Uterus (tissue), 4 donors: ENCODE results near the gene CXCL11. TPM values are rescaled to one million over a fixed set of nuclear protein-coding genes. Genes with fewer than 3 reads are reported as not detected.

Experiments
- DNase-seq, 2 donors: peaks; one replicate each; pipeline ENCODE4 v3.0.0-alpha.2; 2019 to 2020
- H3K27ac ChIP-seq, 2 donors: fragments of 200-600 bp; sonication (generic); 1 replicate in 1 of 2; 2 replicates in 1 of 2; pipeline ENCODE4 v1.5.1; 2016 to 2018
- H3K27me3 ChIP-seq, 2 donors: fragments of 200-600 bp; sonication (generic); one replicate each; pipeline ENCODE4 v1.5.1; 2018 to 2019; ENCODE audit warnings: control low read depth in 1 of 2
- H3K36me3 ChIP-seq, 2 donors: fragments of 200-600 bp; sonication (generic); one replicate each; pipeline ENCODE4 v1.5.1; 2019; ENCODE audit warnings: control low read depth in 1 of 2
- H3K4me1 ChIP-seq, 2 donors: fragments of 200-600 bp; sonication (generic); one replicate each; pipeline ENCODE4 v1.5.1; 2018 to 2019; ENCODE audit warnings: control low read depth in 1 of 2
- H3K4me3 ChIP-seq, 2 donors: fragments of 200-600 bp; sonication (generic); 1 replicate in 1 of 2; 2 replicates in 1 of 2; pipeline ENCODE4 v1.5.1; 2018 to 2019; ENCODE audit warnings: mild to moderate bottlenecking in 1 of 2
- H3K9me3 ChIP-seq, 2 donors: fragments of 200-600 bp; sonication (generic); one replicate each; pipeline ENCODE4 v1.5.1; 2019; ENCODE audit warnings: control low read depth in 1 of 2
- CTCF ChIP-seq, 4 experiments: fragments of 200-600 bp in 2 of 4; fragments of 450-650 bp in 2 of 4; sonication (generic) in 2 of 4; IDR thresholded peaks; one replicate each; pipeline ENCODE4 v1.5.1; 2016 to 2019; ENCODE audit warnings: antibody characterized with exemption in 4 of 4, mild to moderate bottlenecking in 2 of 4, moderate library complexity in 1 of 4
- POLR2A ChIP-seq, 2 donors: fragments of 450-650 bp; IDR thresholded peaks; one replicate each; pipeline ENCODE4 v1.6.1; 2016; ENCODE audit warnings: antibody characterized with exemption in 2 of 2, mild to moderate bottlenecking in 1 of 2, moderate library complexity in 1 of 2
- intact Hi-C: fragments of 100-400 bp; cut with DNase I; formaldehyde crosslinking; loops from one replicate; pipeline ENCODE4 v1.15.1; 2023; ENCODE audit warnings: low total_unique reads
- total RNA-seq, 4 donors: library from RNA; depleted of rRNA in 3 of 4; stranded (reverse); fragments of >200 nt in 3 of 4; gene quantifications; one replicate each; pipeline versions ENCODE4 v1.1.0 to v1.2.4, GENCODE V29; 2014 to 2023
- donor health status: DM: yes; HTN: yes; CAD: no.

CXCL11 gene
- total RNA-seq, 4 donors from 2014 or later = 0.14 TPM; not detected in 3

- intact Hi-C loops = loop anchor here (10.0 kb wide), 1 partner anchor 67 kb away; the partner anchor contains the start of gene SDAD1
- TF ChIP-seq CTCF (IDR thresholded peaks at IDR 0.05) (no peak), POLR2A (IDR thresholded peaks at IDR 0.05) (no peak)
- Histone ChIP-seq H3K4me3 (no peak overlapping the region), H3K9me3 (no peaks in the 10 kb centered on the region), H3K36me3 (no peaks in the 10 kb centered on the region), H3K27ac (no peak overlapping the region), H3K27me3 (no peaks in the 10 kb centered on the region), H3K4me1 (no peaks in the 10 kb centered on the region)
- DNase-seq = no peak
These were observed 25.6 kb upstream of the CXCL11 start for GRCh38 chr4:76061421-76061820.

- no peaks in the 10 kb centered on the region for H3K9me3 ChIP-seq
- H3K27me3 ChIP-seq = peaks cover 0 to 5% of the 10 kb centered on the region in 2 donors
- H3K4me1 ChIP-seq = no peaks in the 10 kb centered on the region
- no peak for DNase-seq
- no peak overlapping the region for H3K27ac ChIP-seq
- TF ChIP-seq POLR2A (IDR thresholded peaks at IDR 0.05) (no peak), CTCF (IDR thresholded peaks at IDR 0.05) (no peak)
- H3K36me3 ChIP-seq = no peaks in the 10 kb centered on the region
- H3K4me3 ChIP-seq = no peak overlapping the region
- intact Hi-C loops = loop anchor here (10.0 kb wide), 1 partner anchor 66 kb away; the partner anchor contains the start of gene SDAD1
These were observed 24.6 kb upstream of the CXCL11 start for GRCh38 chr4:76060506-76060905.

GRCh38 chr4:76059750-76060149, 23.9 kb upstream of the CXCL11 start:
- no peak for TF ChIP-seq CTCF (IDR thresholded peaks at IDR 0.05)
- TF ChIP-seq POLR2A (IDR thresholded peaks at IDR 0.05) = no peak
- Histone ChIP-seq H3K9me3 (no peaks in the 10 kb centered on the region), H3K4me1 (no peaks in the 10 kb centered on the region), H3K4me3 (no peak overlapping the region), H3K27me3 (peaks cover 0 to 5% of the 10 kb centered on the region in 2 donors), H3K27ac (no peak overlapping the region), H3K36me3 (no peaks in the 10 kb centered on the region)
- DNase-seq = no peak
- intact Hi-C loops = loop anchor here (10.0 kb wide), 1 partner anchor 65 kb away; the partner anchor contains the start of gene SDAD1

- intact Hi-C loops = no loop called here
- Histone ChIP-seq H3K27ac (no peak overlapping the region), H3K4me3 (no peak overlapping the region), H3K9me3 (no peaks in the 10 kb centered on the region), H3K27me3 (peaks cover 0 to 5% of the 10 kb centered on the region in 2 donors), H3K4me1 (no peaks in the 10 kb centered on the region), H3K36me3 (no peaks in the 10 kb centered on the region)
- TF ChIP-seq POLR2A (IDR thresholded peaks at IDR 0.05) (no peak), CTCF (IDR thresholded peaks at IDR 0.05) (no peak)
- DNase-seq = no peak
These were observed 23.1 kb upstream of the CXCL11 start for GRCh38 chr4:76058888-76059426.

- no peaks in the 10 kb centered on the region for H3K36me3 ChIP-seq
- H3K27ac ChIP-seq = no peak overlapping the region
- H3K27me3 ChIP-seq = peaks cover 0 to 5% of the 10 kb centered on the region in 2 donors
- no peaks in the 10 kb centered on the region for H3K4me1 ChIP-seq
- intact Hi-C loops = no loop called here
- no peak for DNase-seq
- no peak overlapping the region for H3K4me3 ChIP-seq
- H3K9me3 ChIP-seq = no peaks in the 10 kb centered on the region
- TF ChIP-seq CTCF (IDR thresholded peaks at IDR 0.05) = no peak
- TF ChIP-seq POLR2A (IDR thresholded peaks at IDR 0.05) = no peak
These were observed 22.4 kb upstream of the CXCL11 start for GRCh38 chr4:76058302-76058701.
